Measurements from ENCODE around the gene CLEC4F. TPM values are rescaled to one million over a fixed set of nuclear protein-coding genes. Genes with fewer than 3 reads are reported as not detected.

The CLEC4F gene
- total RNA-seq, 1 experiment from 2014 or later, result not detected

DNA sequence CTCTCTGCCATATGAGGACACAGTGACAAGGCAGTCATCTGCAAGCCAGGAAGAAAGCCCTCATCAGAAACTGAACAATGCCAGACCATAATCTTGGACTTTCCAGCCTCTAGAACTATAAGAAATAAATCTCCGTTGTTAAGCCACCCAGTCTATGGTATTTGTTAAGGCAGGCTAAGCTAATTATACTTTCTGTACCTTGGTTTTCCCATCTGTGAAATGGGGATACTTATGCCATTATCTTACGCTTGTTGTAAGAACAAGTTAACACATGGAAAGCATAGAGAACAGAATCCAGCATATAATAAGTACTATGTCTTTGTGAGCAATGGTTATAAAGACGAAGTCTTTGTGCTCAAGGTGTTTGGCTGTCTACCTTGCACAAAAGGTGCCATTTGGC lies 44.1 kb downstream of the CLEC4F start:
- H3K36me3 Mint-ChIP-seq (ENCODE audit: insufficient read depth in 1 of 3, low read depth in 3 of 3), result no peaks in the 10 kb centered on the region
- WGBS (ENCODE audit: extremely low coverage, insufficient read length, low lambda C conversion rate), result no CpG with 5 or more reads among the region's 3 CpGs
- Histone ChIP-seq H3K79me2 (ENCODE audit: insufficient read depth, low read length) (no peaks in the 10 kb centered on the region), H3K56ac (ENCODE audit: insufficient read length, low read depth, low read length) (no peak overlapping the region), H3K23ac (ENCODE audit: insufficient read length, low read depth, low read length) (no peak overlapping the region), H3T11ph (ENCODE audit: low read length) (no peak overlapping the region), H2BK12ac (ENCODE audit: insufficient read length, low read depth, low read length) (no peak overlapping the region), H2BK5ac (ENCODE audit: insufficient read length, low read length) (no peak overlapping the region), H3K27me3 (ENCODE audit: insufficient read depth, low read length) (no peaks in the 10 kb centered on the region), H2AFZ (ENCODE audit: low read length) (no peak overlapping the region), H3K79me1 (ENCODE audit: insufficient read depth, low read depth, low read length, poor library complexity, severe bottlenecking) (no peaks in the 10 kb centered on the region), H4K20me1 (ENCODE audit: control insufficient read depth, insufficient read depth, insufficient read length) (no peaks in the 10 kb centered on the region), H4K8ac (replicated peaks; ENCODE audit: insufficient read length, low read depth, low read length) (no peak overlapping the region), H3K9me3 (ENCODE audit: control insufficient read depth, low read depth, low read length) (no peaks in the 10 kb centered on the region), H4K5ac (ENCODE audit: insufficient read length, low read depth, low read length) (no peak overlapping the region), H2BK120ac (ENCODE audit: low read depth, low read length, poor library complexity, severe bottlenecking) (no peak overlapping the region), H3K9ac (ENCODE audit: extremely low read depth, insufficient read length, low read length) (no peak overlapping the region), H3K23me2 (ENCODE audit: insufficient read length, low read depth, low read length, poor library complexity, severe bottlenecking) (no peaks in the 10 kb centered on the region), H3K4me2 (ENCODE audit: insufficient read depth, insufficient read length, low read length) (no peak overlapping the region), H2BK20ac (ENCODE audit: low read depth, low read length, poor library complexity, severe bottlenecking) (no peak overlapping the region), H3K27ac (ENCODE audit: insufficient read length, low read depth, low read length) (no peak overlapping the region), H3K18ac (ENCODE audit: insufficient read length, low read depth, low read length) (no peak overlapping the region), H3K4me1 (ENCODE audit: insufficient read depth, low read length) (0 out of 2 replicates have a peak, but pooled peaks cover 2% of the 10 kb centered on the region), H2AK5ac (ENCODE audit: insufficient read length, low read length) (no peak overlapping the region), H4K91ac (ENCODE audit: insufficient read length, low read depth, low read length) (no peak overlapping the region), H3K4ac (ENCODE audit: low read depth, low read length) (no peak overlapping the region), H2BK15ac (ENCODE audit: low read depth, low read length) (no peak overlapping the region), H3K14ac (ENCODE audit: insufficient read depth, low read length) (no peak overlapping the region)
- H3K27ac Mint-ChIP-seq, result no peak overlapping the region
- no peak for DNase-seq
- no peaks in the 10 kb centered on the region for H3K9me3 Mint-ChIP-seq
- TF ChIP-seq, protein P1, sequence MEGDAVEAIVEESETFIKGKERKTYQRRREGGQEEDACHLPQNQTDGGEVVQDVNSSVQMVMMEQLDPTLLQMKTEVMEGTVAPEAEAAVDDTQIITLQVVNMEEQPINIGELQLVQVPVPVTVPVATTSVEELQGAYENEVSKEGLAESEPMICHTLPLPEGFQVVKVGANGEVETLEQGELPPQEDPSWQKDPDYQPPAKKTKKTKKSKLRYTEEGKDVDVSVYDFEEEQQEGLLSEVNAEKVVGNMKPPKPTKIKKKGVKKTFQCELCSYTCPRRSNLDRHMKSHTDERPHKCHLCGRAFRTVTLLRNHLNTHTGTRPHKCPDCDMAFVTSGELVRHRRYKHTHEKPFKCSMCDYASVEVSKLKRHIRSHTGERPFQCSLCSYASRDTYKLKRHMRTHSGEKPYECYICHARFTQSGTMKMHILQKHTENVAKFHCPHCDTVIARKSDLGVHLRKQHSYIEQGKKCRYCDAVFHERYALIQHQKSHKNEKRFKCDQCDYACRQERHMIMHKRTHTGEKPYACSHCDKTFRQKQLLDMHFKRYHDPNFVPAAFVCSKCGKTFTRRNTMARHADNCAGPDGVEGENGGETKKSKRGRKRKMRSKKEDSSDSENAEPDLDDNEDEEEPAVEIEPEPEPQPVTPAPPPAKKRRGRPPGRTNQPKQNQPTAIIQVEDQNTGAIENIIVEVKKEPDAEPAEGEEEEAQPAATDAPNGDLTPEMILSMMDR (conservative IDR thresholded peaks at IDR 0.05), result no peak
- H3K4me3 Mint-ChIP-seq, result no peak overlapping the region
- H3K4me1 Mint-ChIP-seq, result peaks cover 7 to 14% of the 10 kb centered on the region in 2 experiments
- H3K27me3 Mint-ChIP-seq (ENCODE audit: low read depth), result peaks cover 27% of the 10 kb centered on the region
